HCT116 (cell line): ENCODE measurements around the gene SIX2. TPM values are rescaled to one million over a fixed set of nuclear protein-coding genes. Genes with fewer than 3 reads are reported as not detected.

ENCODE experiments used
- ATAC-seq: fragments of 200-7000 bp; cut with Tn5 transposase; 2 replicates; pipeline ENCODE4 v1.9.1; 2020; ENCODE audit warnings: mild to moderate bottlenecking, moderate library complexity
- BruUV-seq: library from RNA; stranded (reverse); fragments of 400-500 nt; replicated peaks from 2 replicates; lab custom pipeline; 2021; lab: Mats Ljungman, UMichigan
- CTCF ChIA-PET: fragments of 300-600 bp; sonication (Branson Sonifier 250); formaldehyde crosslinking; loops from one replicate; lab custom pipeline; 2021; ENCODE audit warnings: antibody characterized with exemption; lab: Charles Lee
- POLR2A ChIA-PET: fragments of 300-600, 350-600 bp; sonication (Branson Sonifier 250); formaldehyde crosslinking; loops from one replicate; lab custom pipeline; 2021; ENCODE audit warnings: antibody characterized with exemption; lab: Charles Lee
- RAD21 ChIA-PET, 2 experiments: fragments of 300-600 bp; sonication (Branson Sonifier 250); formaldehyde crosslinking; loops; one replicate each; lab custom pipeline; 2023; ENCODE audit warnings: low total read pairs in 2 of 2; ENCODE audit not compliant: uncharacterized antibody in 2 of 2, unreplicated experiment in 2 of 2, low non-redundant PET in 1 of 2; lab: Charles Lee
- DNase-seq: peaks from one replicate; pipeline ENCODE4 v3.0.0-alpha.2; 2010; ENCODE audit warnings: low read depth, low spot score
- H2AFZ ChIP-seq: fragments of 200-600 bp; shearing (Covaris generic), sonication (generic); 2 replicates; pipeline ENCODE4 v1.6.1; 2017; ENCODE audit warnings: low read depth, mixed run types, mixed read lengths, antibody characterized with exemption, low read length; ENCODE audit not compliant: poor library complexity, severe bottlenecking
- H3K27ac ChIP-seq: 2 replicates; pipeline ENCODE4 v1.5.1; 2012; ENCODE audit warnings: low read depth, low read length
- H3K27me3 ChIP-seq: fragments of 200-600 bp; sonication (generic); 2 replicates; pipeline ENCODE4 v1.6.1; 2016; ENCODE audit warnings: mixed run types, low read length, mixed read lengths; ENCODE audit not compliant: insufficient read depth
- H3K36me3 ChIP-seq, 2 experiments: fragments of 200-500 bp in 1 of 2; fragments of 200-600 bp in 1 of 2; sonication (Bioruptor generic) in 1 of 2; sonication (generic) in 1 of 2; 2 replicates each; pipeline versions ENCODE4 v1.5.1 to v1.6.1; 2014 to 2016; ENCODE audit warnings: low read length in 2 of 2, inconsistent platforms in 1 of 2, mixed read lengths in 1 of 2, mixed run types in 1 of 2; ENCODE audit not compliant: insufficient read depth in 2 of 2, control insufficient read depth in 1 of 2
- H3K4me1 ChIP-seq, 2 experiments: fragments of 200-600 bp in 1 of 2; sonication (generic) in 1 of 2; 2 replicates each; pipeline versions ENCODE4 v1.5.1 to v1.6.1; 2012 to 2017; ENCODE audit warnings: low read length in 2 of 2, inconsistent platforms in 1 of 2, mild to moderate bottlenecking in 1 of 2, mixed read lengths in 1 of 2, mixed run types in 1 of 2, moderate library complexity in 1 of 2; ENCODE audit not compliant: insufficient read depth in 2 of 2, control insufficient read depth in 1 of 2
- H3K4me2 ChIP-seq: fragments of 200-600 bp; sonication (generic); 2 replicates; pipeline ENCODE4 v1.6.1; 2017; ENCODE audit warnings: mixed run types, low read length, mixed read lengths
- H3K4me3 ChIP-seq, 2 experiments: fragments of 200-600 bp in 1 of 2; sonication (generic) in 1 of 2; replicated peaks in 1 of 2; 2 replicates each; pipeline ENCODE4 v1.5.1; 2011 to 2016; ENCODE audit warnings: low read length in 2 of 2, control low read depth in 1 of 2, low read depth in 1 of 2, mild to moderate bottlenecking in 1 of 2, mixed read lengths in 1 of 2, mixed run types in 1 of 2
- H3K79me2 ChIP-seq: fragments of 200-600 bp; sonication (generic); 2 replicates; pipeline ENCODE4 v1.6.1; 2017; ENCODE audit warnings: mild to moderate bottlenecking, mixed run types, low read length, moderate library complexity, mixed read lengths; ENCODE audit not compliant: insufficient read depth
- H3K9ac ChIP-seq: fragments of 200-600 bp; sonication (generic); 2 replicates; pipeline ENCODE4 v1.6.1; 2016; ENCODE audit warnings: low read length, mixed read lengths
- H3K9me2 ChIP-seq: fragments of 200-600 bp; sonication (generic), shearing (Covaris generic); 2 replicates; pipeline ENCODE4 v1.6.1; 2017; ENCODE audit warnings: mixed run types, mild to moderate bottlenecking, moderate library complexity; ENCODE audit not compliant: insufficient read depth
- H3K9me3 ChIP-seq, 2 experiments: fragments of 200-500 bp in 1 of 2; fragments of 200-600 bp in 1 of 2; sonication (Bioruptor generic) in 1 of 2; sonication (generic) in 1 of 2; 2 replicates each; pipeline ENCODE4 v1.6.1; 2014 to 2017; ENCODE audit warnings: low read length in 2 of 2, mixed read lengths in 2 of 2, inconsistent platforms in 1 of 2, low read depth in 1 of 2, mild to moderate bottlenecking in 1 of 2, mixed run types in 1 of 2, moderate library complexity in 1 of 2; ENCODE audit not compliant: control insufficient read depth in 1 of 2, insufficient read depth in 1 of 2
- H4K20me1 ChIP-seq: fragments of 200-600 bp; sonication (generic), shearing (Covaris generic); 2 replicates; pipeline ENCODE4 v1.6.1; 2017; ENCODE audit warnings: mixed run types, mild to moderate bottlenecking, moderate library complexity; ENCODE audit not compliant: insufficient read depth
- CEBPB ChIP-seq: IDR thresholded peaks from 2 replicates; pipeline ENCODE4 v1.6.1; 2012; ENCODE audit warnings: low read depth
- FOSL1 ChIP-seq: IDR thresholded peaks from 2 replicates; pipeline ENCODE4 v1.6.1; 2012; ENCODE audit warnings: low read depth
- POLR2A ChIP-seq: IDR thresholded peaks from 2 replicates; pipeline ENCODE4 v1.7.0; 2011; ENCODE audit warnings: borderline replicate concordance; ENCODE audit not compliant: insufficient read depth, insufficient read length; ENCODE audit errors: extremely low read depth
- SIN3A ChIP-seq: IDR thresholded peaks from 2 replicates; pipeline ENCODE4 v1.6.1; 2012; ENCODE audit warnings: low read depth
- intact Hi-C: fragments of 100-400 bp; cut with micrococcal nuclease; formaldehyde crosslinking; loops from 2 replicates; pipeline ENCODE4 v1.10.0; 2022
- total RNA-seq: library from RNA; stranded (reverse); gene quantifications from one replicate; pipeline ENCODE4 v1.2.1, GENCODE V29; 2021; ENCODE audit not compliant: unreplicated experiment
- TF ChIP-seq, protein P1 (sequence below): IDR thresholded peaks from 2 replicates; pipeline ENCODE4 v1.6.1; 2012; ENCODE audit warnings: low read depth
- TF ChIP-seq, protein P2 (sequence below): IDR thresholded peaks from 2 replicates; pipeline ENCODE4 v1.6.1; 2011; ENCODE audit warnings: mild to moderate bottlenecking, low read length, moderate library complexity; ENCODE audit not compliant: insufficient replicate concordance; ENCODE audit errors: extremely low read depth

The SIX2 gene
- total RNA-seq, 1 experiment from 2014 or later: 0.54 TPM

GRCh38 chr2:45026924-45027450 is 17.7 kb upstream of the SIX2 start:
- H3K4me1 ChIP-seq: peaks cover 0 to 14% of the 10 kb centered on the region in 2 experiments; a peak in 2 of 4 replicates
- DNase-seq (no peak), ATAC-seq (no peak)
- RAD21 ChIA-PET: no interaction called here
- no peaks in the 10 kb centered on the region for H3K9me2 ChIP-seq
- H3K9ac ChIP-seq: no peak overlapping the region
- no peaks in the 10 kb centered on the region for H3K79me2 ChIP-seq
- POLR2A ChIA-PET: no interaction called here
- no peak overlapping the region for H3K4me3 ChIP-seq
- H4K20me1 ChIP-seq: no peaks in the 10 kb centered on the region
- no peaks in the 10 kb centered on the region for H3K36me3 ChIP-seq
- no peaks in the 10 kb centered on the region for H3K9me3 ChIP-seq
- no peak overlapping the region for H3K27ac ChIP-seq
- H3K4me2 ChIP-seq: no peak overlapping the region
- no peak for TF ChIP-seq POLR2A
- no peak for TF ChIP-seq FOSL1
- TF ChIP-seq, protein P1, sequence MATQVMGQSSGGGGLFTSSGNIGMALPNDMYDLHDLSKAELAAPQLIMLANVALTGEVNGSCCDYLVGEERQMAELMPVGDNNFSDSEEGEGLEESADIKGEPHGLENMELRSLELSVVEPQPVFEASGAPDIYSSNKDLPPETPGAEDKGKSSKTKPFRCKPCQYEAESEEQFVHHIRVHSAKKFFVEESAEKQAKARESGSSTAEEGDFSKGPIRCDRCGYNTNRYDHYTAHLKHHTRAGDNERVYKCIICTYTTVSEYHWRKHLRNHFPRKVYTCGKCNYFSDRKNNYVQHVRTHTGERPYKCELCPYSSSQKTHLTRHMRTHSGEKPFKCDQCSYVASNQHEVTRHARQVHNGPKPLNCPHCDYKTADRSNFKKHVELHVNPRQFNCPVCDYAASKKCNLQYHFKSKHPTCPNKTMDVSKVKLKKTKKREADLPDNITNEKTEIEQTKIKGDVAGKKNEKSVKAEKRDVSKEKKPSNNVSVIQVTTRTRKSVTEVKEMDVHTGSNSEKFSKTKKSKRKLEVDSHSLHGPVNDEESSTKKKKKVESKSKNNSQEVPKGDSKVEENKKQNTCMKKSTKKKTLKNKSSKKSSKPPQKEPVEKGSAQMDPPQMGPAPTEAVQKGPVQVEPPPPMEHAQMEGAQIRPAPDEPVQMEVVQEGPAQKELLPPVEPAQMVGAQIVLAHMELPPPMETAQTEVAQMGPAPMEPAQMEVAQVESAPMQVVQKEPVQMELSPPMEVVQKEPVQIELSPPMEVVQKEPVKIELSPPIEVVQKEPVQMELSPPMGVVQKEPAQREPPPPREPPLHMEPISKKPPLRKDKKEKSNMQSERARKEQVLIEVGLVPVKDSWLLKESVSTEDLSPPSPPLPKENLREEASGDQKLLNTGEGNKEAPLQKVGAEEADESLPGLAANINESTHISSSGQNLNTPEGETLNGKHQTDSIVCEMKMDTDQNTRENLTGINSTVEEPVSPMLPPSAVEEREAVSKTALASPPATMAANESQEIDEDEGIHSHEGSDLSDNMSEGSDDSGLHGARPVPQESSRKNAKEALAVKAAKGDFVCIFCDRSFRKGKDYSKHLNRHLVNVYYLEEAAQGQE: no peak
- no peak for TF ChIP-seq SIN3A
- TF ChIP-seq, protein P2, sequence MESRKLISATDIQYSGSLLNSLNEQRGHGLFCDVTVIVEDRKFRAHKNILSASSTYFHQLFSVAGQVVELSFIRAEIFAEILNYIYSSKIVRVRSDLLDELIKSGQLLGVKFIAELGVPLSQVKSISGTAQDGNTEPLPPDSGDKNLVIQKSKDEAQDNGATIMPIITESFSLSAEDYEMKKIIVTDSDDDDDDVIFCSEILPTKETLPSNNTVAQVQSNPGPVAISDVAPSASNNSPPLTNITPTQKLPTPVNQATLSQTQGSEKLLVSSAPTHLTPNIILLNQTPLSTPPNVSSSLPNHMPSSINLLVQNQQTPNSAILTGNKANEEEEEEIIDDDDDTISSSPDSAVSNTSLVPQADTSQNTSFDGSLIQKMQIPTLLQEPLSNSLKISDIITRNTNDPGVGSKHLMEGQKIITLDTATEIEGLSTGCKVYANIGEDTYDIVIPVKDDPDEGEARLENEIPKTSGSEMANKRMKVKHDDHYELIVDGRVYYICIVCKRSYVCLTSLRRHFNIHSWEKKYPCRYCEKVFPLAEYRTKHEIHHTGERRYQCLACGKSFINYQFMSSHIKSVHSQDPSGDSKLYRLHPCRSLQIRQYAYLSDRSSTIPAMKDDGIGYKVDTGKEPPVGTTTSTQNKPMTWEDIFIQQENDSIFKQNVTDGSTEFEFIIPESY: no peak
- no peak for TF ChIP-seq CEBPB
- TF ChIP-seq, all 23 proteins: peak for 0
- BruUV-seq: no TSS peak
- H2AFZ ChIP-seq: no peak overlapping the region
- intact Hi-C loops: no loop called here
- CTCF ChIA-PET: no interaction called here
- H3K27me3 ChIP-seq: no peaks in the 10 kb centered on the region
